CMK (cell line): ENCODE data around the gene MICAL1.
"Not testable (repeated sequence)": the region's sequence is repeated elsewhere in the genome, so short reads cannot be mapped to it uniquely, and the experiment has no call there.

ENCODE experiments used
- DNase-seq: peaks from one replicate; pipeline ENCODE4 v3.0.0-alpha.2; 2010; ENCODE audit warnings: low read depth

MICAL1 gene

DNA sequence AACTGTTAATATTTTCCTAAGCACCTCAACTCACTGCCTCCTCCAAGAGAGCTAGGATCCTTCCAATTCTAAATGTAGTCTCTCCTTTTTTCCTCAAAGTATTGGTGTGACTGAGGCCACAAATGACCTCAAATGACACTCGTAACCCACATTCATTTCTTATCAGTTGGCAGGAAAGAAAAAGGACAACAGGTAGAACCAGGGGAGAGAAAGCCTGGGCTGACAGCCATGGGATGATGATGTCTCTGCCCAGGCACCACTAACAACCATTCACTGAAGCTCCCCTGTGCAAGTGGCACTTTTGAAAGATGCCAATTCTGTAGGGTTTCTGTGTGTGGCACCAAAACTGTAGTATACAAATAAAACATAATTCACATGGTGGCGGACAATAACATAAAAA is 20.1 kb upstream of the MICAL1 start:
- DNase-seq = no peak

DNA sequence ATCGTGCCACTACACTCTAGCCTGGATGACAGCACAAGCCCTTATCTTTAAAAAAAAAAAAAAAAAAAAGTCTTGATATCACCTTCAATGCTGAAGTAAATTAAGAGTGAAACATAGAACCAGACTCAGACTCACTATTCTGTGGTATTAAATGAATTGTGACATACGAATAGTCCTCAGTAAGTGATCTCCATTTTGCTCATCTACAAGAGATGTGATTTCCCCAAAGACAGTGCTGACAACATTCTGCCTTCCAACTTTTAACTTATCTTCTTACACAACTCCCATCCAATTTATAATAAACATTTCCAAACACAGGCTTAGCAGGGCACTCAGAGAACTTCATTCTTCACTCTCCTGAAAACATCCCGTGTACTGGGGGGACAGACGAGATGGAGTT is 19.4 kb upstream of the MICAL1 start:
- no peak for DNase-seq

DNA sequence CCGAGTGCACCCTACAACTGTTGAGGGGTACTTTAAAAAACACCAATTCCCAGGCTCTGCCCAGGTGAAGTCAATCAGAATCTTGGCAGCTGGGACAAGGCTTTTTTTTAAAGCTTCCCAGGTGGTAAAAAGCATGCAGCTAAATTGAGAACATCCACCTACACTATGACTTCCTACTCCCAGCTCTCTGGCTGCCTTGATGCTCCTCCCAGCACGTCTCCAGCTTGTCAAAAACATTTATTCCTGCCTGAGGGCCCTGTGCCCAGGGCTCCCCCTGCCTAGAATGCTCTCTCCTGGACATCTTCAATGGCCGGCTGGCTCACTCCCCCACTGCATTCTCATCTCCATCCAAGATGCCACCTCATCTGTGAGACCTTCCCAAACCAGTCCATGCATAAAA is 17.5 kb upstream of the MICAL1 start:
- DNase-seq = no peak

DNA sequence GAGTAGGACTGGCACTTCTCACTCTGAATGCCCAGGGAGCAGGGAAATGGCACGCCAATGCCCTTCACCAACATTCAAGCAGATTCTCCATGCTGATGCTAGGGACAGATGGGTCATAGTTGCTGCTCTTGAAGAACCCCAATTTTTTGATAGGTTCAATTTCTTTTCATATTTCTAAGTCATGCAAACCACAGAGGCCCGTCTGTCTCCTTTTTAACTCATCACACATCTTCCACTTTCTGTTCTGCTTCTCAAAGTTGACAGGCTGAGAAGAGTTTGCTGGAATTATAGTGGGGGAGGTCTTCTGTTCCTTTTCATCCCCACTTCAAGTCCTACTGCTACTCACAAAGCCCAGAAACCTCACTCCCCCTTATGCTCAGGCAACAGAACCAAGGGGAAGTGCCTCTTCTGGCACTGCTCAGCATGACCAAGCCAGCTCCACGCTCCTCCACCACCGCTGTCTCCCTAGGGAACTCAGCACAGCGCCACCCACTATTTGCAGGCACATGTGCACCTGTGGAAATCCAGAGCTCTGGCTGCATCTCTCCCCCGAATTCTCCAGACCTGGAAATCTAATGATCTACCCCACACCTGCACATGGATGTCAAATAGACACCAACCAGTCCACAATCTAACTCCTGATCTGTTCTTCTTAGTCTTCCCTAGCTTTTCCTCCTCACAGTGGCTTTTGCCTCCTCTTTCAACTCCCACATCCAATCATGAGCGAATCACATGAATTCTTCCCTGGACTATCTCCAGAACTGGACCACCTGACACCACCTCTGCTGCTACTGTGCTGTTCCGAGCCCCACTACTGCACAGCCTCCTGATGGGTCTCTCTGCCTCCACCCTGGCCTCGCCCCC is 16.8 kb upstream of the MICAL1 start:
- no peak for DNase-seq

DNA sequence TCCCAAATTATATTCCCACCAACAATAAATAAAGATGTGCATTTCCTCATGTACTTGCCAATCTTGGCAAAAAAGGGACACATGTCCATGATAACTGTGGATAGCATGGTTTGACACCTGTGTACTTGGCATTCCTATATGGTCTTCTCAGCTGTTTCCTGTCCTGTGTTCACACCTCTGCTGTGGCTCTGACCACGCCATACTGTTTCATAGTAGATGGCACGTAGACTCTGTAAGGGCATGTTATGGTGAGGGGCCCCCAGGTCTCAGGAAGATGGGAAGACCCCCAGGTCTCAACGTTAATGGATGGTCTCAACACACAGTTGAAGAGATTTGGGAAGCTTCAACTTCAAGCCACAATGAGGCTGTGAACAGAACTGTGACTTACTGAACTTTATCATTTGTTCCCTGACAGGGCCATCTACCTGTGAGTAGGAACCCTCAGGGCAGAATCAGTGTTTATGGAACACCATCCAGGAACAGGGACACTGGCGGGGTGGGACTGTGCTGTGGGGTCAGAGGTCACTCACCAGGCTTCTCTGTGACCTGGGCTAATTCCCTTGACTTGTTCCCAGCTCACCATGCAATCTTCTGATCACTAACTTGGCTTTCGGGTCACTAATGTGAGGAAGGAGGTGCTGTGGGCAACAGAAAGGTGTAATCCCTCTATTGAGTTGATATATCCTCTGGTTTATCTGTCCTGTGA is 15.7 kb upstream of the MICAL1 start:
- DNase-seq = no peak

DNA sequence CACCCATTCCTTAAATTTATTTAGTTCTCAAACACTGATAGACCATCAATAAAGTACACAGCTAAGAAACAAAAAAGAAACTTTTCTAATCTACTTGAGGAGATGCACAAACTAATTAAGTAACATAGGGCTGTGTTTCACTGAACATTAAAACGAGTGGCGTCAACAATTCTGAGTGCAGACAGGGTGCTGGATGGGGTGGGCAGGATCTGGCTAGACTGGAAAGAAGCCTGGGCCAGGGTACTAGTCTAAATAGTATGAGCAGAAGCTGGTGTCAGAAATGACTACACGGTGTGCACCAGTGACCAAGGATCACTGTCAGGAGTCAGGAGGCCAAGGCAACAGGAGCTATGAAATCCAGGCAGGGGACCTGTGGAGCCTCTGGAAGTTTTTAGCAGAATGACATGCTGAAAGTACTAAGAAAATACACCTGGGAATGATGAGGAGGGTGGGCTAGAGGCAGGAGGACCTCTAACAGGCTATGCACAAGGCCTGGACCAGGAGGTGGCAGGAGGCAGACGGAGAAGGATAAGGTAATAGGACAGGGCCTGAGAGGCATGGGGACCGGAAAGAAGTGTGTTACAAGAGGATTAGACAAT is 14.1 kb upstream of the MICAL1 start:
- no peak for DNase-seq

DNA sequence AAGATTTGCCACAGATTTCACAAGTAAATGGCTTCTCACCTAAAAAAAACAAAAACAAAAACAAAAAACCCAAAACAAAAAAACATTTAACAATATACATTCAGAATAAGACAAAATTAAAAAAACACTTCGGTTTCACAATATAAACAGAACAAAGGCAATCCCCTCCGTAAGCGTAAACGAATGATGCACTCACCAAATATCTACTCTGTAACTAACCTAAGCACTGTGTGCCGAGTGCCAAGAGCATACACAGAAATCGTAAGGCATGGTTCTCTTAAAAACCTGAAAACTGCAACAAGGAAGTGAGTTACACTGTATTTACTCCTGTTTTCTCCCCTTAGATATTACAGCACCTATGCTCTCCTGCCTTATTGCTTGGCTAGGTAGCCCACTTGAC is 12.1 kb upstream of the MICAL1 start:
- DNase-seq = no peak

DNA sequence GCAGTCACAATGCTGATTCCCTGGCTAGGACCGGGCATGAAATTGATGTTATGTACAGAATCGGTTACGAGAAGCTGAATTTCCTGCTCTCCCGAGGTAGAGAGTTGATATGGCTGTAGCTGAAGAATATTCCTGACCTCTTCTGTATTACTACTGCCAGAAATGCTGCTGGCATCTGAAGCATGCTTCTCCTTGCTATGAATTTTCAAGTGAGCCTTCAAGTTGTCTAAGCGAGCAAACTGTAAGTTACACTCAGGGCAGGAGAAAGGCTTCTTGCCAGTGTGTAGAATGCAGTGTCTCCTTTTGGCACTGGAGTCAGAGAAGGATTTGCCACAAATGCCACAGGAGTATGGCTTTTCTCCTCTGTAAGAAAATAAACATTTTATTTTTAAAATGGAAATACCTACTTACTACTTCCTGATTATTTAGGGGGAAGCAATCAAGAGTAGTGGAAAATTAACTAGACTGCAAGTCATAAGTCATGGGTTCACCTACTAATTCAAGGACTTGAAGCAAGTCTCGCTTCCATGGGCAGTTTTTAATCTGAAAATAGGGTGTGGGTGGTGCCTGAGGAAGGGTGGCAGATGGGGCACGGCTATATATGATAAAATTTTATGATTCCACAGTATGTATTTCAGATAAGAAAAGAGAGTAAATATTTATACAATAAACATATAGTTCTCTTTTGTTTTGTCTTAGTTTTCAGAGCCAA is 10.8 kb upstream of the MICAL1 start:
- no peak for DNase-seq

DNA sequence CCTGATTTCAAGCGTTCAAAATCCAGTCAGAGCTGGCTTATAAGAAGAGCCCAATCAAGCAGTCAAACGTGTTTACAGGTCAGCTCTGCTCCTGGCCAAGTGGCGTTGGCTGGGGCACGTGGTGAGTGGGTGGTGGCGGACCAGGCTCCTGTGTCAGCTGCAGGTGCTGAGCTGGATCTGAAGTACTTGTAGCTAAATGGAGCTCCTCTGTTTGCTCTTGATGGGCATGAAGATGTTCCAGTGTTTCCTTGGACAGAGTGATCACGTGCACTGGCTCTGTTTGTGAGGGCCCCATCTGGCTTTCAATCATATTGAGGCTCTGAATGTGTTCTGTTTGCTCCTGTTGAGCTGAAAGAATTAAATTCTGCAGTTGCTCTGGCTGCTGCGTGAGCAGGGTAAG is 10.2 kb upstream of the MICAL1 start:
- no peak for DNase-seq

DNA sequence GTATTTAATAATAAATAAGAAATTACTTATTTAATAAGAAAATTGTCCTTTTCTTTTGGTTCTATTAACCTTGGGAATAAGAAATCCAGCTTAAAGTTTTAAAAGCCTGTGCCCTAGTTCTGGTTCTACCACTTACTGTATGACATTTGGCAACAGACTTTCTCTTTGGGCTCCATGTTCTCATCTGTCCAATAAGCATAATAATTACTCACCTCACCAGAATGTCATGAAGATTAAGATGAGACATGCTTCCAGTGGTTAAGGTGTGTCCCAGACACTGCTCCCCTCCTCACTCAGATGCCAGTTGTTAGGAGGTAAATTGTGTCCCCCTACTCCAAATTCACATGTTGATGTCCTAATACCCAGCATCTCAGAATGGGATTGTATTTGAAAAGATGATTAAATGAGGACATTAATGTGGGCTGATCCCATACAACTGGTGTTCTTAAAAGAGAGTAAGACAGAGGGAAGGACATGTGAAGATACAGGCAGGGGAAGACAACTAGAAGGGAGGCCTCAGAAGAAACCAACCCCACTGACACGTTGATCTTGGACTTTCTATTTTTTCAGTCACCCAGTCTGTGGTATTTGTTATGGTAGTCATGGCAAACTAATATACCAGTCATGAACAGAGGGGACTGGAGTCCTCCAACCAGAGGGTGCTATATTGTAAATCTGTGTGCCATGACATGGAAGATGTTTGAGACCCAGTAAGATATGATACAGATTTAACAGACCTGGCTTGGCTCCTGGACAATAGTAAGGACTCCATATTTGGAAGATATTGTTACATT is 6.4 kb upstream of the MICAL1 start:
- DNase-seq = no peak

DNA sequence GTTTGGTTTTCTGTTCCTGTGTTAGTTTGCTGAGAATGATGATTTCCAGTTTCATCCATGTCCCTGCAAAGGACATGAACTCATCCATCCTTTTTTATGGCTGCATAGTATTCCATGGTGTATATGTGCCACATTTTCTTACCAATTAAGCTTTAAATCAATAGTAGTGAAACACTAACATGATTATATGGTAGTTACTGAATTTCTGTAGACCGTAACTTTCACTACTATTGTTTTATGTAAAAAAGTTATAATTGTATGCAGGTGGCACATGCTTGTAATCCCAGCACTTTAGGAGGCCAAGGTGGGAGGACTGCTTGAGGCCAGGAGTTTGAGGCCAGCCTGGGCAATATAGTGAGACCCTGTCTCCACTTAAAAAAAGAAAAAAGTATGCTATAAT is 5.6 kb upstream of the MICAL1 start:
- not testable (repeated sequence) for DNase-seq

DNA sequence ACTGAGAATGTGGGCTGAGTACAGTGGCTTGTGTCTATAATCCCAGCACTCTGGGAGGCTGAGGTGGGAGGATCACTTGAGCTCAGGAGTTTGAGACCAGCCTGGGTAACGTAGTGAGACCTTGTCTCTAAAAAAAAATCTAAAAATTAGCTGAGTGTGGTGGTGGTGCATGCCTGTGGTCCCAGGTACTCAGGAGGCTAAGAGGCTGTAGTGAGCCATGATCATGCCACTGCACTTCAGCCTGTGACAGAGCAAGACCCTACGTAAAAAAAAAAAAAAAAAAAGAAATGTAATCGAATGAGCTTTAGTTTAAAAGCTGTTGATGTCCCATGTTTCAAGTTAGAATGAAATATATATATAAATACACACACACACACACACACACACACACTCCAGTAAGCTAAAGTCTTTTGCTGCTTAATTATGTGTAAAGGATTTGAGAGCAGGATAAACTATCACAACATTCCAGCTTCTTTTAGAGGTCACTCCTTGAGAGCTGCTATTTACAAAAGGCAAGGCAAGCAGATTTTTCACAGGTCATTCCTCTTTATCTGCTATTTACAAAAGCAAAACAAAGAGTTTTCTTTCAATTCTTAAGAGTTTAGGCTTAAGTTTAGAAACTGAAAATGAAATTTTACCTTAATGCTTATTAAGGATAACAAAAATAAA is 4.7 kb upstream of the MICAL1 start:
- DNase-seq = no peak

DNA sequence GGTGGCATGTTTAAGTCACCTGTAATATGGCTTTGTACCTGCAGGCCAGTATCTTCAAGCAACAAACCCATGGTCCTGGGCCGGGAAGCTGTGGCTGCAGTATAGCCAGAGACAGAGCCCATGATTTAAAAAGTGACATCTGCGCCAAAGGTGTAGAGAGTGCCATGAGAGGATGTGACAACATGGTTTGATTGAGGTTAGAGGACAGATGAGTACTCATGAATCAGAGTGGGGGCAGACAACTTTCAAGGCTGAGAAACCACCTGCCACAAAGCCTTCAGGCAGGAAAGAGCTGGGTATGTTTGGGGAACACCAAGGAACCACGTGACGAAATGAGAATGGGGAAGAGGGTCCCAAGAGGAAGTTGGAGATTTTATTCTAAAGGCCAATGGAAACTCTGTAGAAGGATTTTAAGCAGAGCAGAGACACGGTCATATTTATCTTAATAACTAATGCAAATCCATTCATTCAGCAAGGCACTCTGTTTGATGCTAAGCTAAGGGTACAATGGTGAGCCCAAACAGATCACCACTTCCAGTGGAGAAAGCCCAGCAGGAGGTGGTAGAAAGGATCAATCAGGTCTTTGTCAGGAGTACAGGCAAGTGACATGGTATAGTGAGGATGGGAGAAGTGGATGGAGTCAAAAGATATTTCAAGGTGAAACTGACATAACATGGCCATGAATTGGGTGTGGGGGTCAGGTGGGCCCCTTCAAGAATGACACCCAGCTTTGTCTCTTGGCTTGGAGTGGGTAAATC is 3.4 kb upstream of the MICAL1 start:
- no peak for DNase-seq

DNA sequence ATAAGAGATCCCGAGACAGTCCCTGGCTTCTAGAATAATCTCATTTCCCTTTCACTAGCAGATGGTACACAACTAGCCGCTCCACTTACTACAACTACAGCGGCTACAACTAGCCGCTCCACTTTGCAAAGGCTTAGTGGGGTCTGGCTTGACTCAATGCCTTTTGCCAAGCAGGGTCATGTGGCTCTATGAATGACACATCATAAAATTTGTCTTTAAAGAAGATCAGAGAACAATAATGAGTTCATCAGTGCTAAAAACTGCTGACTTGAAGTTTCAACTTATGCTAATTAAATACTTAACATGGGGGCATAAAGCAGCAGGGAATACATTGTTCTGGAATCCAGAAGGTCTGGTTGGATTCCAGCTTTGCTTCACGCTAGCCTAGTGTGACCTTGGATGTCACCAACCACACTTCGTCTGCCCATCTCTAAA is 2.0 kb upstream of the MICAL1 start:
- no peak for DNase-seq

DNA sequence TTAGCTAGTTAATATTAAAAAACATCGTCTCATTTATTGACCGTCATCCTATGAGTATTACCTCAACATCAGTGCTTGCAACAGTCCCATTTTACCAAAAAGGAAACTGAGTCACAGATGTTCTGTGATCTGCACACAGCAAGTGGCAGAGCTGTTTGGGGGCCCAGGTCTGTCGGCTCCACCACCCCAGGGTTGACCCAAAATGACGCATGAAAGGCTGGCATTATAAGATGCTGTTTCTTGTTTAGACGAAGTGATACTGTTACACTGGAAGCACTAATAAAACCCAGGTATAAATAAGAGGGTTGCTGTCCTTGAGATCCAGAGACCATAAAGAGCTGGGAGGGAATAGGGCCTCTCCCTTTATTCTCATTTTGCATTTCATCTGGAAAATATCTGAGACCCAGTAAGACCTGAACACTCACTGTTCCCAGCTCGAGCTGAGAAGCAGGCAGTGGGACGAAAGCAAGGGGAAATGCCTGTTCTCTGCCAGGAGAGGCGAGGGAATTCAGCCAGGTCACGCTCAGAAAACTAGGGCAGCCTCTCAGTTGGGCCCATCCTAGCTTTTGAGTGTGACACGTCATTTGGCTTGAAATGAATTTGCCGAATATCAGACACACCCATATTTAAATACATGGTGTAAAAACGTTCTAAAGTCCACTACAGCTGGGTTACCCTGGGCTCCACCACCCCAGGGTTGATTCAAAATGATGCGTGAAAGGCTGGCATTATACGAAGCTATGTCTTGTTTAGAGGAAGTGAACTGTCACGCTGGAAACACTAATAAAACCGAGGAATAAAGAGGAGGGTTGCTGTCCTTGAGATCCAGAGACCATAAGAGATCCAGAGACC is 1.4 kb upstream of the MICAL1 start:
- no peak for DNase-seq

DNA sequence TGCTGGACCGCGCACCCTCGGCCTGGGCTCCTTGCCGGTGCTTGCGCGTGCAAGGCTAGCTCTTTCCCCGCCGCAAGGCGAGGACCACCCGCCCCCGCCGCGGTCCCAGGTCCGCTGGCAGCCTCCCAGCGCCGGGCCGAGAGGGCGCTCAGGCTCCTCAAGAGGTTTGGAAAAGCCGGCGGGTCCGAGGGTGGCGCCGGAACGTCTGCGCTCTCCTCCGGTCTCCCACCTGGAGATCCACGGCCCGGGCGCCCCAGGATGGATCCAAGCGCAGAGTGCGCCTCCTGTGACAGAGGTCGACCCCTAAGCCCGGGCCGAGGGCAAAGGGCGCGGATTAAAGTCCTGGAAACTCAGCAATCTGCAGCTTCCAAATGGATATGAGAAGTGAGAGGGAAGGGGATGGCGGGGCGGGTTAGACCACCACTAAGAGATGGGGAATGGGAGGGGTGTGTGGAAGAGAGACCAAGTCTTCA is 575 bp upstream of the MICAL1 start:
- no peak for DNase-seq

DNA sequence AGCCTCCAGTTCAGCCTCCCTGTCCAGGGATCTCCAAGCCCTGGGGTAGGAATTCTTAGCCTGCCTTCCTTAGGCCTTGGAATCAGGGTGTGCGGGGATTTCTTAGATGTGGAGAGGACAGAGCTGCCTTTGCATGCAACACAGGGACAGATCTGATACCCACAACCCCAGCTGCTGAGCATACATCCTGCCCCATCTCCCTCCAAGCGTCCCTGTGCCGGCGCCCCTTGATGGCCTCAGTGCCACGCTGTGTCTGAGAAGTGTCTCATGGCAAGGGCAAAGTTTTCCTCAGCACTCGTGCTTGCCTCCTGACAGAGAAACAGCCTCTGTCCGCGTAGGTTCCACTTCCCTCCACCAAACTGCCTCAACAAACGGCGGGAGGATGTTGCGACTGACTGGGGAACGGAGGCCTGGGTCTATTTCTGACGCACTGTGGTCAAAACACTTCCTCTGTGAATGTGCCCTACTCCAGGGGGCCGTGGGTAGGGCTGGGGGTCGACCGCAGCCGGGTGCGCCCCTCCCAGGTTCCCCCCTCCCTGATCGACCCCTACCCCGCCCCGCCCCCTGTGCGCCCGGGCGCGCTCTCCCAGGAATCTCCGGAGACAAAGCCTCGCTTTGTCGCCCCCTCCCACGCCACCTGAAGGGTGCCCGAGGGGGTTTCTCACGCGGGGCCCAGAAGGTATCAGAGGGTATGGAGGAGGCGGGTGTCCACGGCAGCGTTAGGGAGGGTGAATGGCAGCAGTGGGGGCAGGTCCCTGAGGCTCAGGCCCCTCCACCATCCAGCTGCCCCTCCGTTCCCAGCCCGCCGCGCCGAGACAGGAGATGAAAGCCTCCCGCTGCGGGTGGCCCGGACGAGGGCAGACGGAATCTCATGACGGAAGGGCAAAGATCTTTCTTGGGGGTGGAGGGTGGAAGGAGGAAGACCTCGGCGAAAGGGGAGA is 806 bp downstream of the MICAL1 start:
- peak; percentile 21 for DNase-seq
